VCaP (cell line): ENCODE results near the gene TSLP.

Experiments used
- H3K27ac ChIP-seq: fragments of 450-650 bp; 2 replicates; pipeline ENCODE4 v1.5.1; 2017
- TF ChIP-seq, protein P1 (sequence below): fragments of 450-650 bp; conservative IDR thresholded peaks from 2 replicates; pipeline ENCODE4 v1.5.1; 2017; ENCODE audit warnings: mild to moderate bottlenecking, moderate library complexity

Gene TSLP

GRCh38 chr5:111071413-111071812 is at the start of gene TSLP:
Gene TSLP (plus strand): TSS chr5:111071713. CDS start chr5:111071891, 178 bp downstream.
- no peak within 1 kb of the TSS for H3K27ac ChIP-seq
- TF ChIP-seq, protein P1, sequence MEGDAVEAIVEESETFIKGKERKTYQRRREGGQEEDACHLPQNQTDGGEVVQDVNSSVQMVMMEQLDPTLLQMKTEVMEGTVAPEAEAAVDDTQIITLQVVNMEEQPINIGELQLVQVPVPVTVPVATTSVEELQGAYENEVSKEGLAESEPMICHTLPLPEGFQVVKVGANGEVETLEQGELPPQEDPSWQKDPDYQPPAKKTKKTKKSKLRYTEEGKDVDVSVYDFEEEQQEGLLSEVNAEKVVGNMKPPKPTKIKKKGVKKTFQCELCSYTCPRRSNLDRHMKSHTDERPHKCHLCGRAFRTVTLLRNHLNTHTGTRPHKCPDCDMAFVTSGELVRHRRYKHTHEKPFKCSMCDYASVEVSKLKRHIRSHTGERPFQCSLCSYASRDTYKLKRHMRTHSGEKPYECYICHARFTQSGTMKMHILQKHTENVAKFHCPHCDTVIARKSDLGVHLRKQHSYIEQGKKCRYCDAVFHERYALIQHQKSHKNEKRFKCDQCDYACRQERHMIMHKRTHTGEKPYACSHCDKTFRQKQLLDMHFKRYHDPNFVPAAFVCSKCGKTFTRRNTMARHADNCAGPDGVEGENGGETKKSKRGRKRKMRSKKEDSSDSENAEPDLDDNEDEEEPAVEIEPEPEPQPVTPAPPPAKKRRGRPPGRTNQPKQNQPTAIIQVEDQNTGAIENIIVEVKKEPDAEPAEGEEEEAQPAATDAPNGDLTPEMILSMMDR: no peak

DNA sequence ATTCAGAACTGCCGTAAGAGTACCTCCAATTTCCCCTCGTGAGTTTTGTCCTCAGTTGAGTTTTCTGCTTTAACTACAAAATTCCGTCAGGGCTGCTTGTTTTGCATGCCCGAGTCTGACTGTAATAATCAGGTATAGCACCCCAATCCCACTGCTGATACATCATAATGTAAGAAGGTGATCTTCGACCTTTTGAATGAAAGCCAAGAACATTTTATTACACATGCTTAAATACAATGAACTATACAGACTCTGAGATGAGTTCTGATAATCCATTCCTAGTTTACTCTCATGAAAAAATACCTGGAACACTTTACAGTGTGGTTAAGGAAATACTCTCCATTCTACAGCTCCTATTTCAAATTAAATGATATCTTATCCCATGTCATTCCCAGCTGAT is 49.2 kb upstream of the TSLP start:
- H3K27ac ChIP-seq: no peak overlapping the region
- TF ChIP-seq, protein P1: no peak

GRCh38 chr5:111028865-111029264 is 42.6 kb upstream of the TSLP start:
- no peak overlapping the region for H3K27ac ChIP-seq
- TF ChIP-seq, protein P1: no peak

GRCh38 chr5:111043712-111044506 is 27.6 kb upstream of the TSLP start:
- no peak overlapping the region for H3K27ac ChIP-seq
- TF ChIP-seq, protein P1: no peak

DNA sequence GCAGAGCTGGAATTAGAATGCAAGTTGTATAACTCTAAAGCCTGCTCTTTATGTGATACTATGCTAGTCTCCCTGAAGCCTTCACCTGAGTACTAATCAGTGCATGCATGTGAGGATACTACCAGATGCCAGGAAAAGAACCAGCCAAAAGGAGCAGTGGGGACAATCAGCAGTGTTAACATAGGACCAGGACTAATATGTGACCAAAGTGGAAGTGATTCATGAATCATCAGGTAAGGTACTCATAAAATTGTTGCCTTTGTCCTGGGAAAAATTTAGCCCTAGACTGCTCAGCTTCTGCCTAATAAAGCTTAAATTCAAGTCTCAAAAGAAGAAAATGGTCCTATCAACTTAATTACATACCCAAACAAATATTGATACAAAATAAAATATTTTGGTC is 13.4 kb upstream of the TSLP start:
- H3K27ac ChIP-seq: no peak overlapping the region
- TF ChIP-seq, protein P1: no peak

DNA sequence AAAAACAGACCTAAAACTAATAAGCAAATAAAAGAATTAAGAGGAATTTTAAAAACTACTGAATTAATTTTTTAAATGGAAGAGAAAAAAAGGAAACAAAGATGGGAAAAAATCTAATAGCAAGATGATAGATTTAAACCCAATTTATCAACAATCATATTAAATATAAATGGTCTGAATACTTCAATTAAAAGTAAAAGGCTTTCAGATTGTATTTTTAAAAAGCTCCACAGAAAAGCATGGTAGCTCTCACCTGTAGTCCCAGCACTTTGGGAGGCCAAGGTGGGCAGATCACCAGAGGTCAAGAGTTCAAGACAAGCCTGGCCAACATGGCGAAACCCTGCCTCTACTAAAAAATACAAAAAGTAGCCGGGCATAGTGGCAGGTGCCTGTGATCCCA is 11.3 kb upstream of the TSLP start:
- no peak overlapping the region for H3K27ac ChIP-seq
- TF ChIP-seq, protein P1: no peak

- H3K27ac ChIP-seq: no peak overlapping the region
- TF ChIP-seq, protein P1: no peak
Observed at GRCh38 chr5:111061618-111062017, 9.9 kb upstream of the TSLP start.
